ENCODE results near the gene PIK3C2B.
"Not testable (repeated sequence)": the region's sequence is repeated elsewhere in the genome, so short reads cannot be mapped to it uniquely, and the experiment has no call there.

PIK3C2B gene

GRCh38 chr1:204494281-204495077, at the start of gene PIK3C2B:
TSS of gene PIK3C2B (minus strand) at chr1:204494805. CDS start at chr1:204469802, 25,003 bp downstream.
- peak; percentile 85 to 91 for DNase-seq

GRCh38 chr1:204544321-204544720, 49.7 kb upstream of the PIK3C2B start:
- no peak for DNase-seq

- no peak for DNase-seq
These were observed 47.0 kb upstream of the PIK3C2B start for GRCh38 chr1:204541626-204542025.

- no peak for DNase-seq
These were observed 38.2 kb upstream of the PIK3C2B start for GRCh38 chr1:204532832-204533231.

GRCh38 chr1:204530932-204531331, 36.3 kb upstream of the PIK3C2B start:
- no peak for DNase-seq

- DNase-seq: no peak
These were observed 34.8 kb upstream of the PIK3C2B start for GRCh38 chr1:204529371-204529895.

GRCh38 chr1:204528677-204529076, 34.1 kb upstream of the PIK3C2B start:
- DNase-seq: no peak

GRCh38 chr1:204528241-204528640, 33.6 kb upstream of the PIK3C2B start:
- DNase-seq: no peak

GRCh38 chr1:204524986-204525385, 30.4 kb upstream of the PIK3C2B start:
- no peak for DNase-seq

GRCh38 chr1:204523605-204524215, 29.1 kb upstream of the PIK3C2B start:
- DNase-seq: no peak

GRCh38 chr1:204521941-204522521, 27.4 kb upstream of the PIK3C2B start:
- not testable (repeated sequence) for DNase-seq

GRCh38 chr1:204520834-204521709, 26.5 kb upstream of the PIK3C2B start:
- DNase-seq: no peak

GRCh38 chr1:204517382-204517781, 22.8 kb upstream of the PIK3C2B start:
- DNase-seq: not testable (repeated sequence)

- peak; percentile 89 to 93 for DNase-seq
These were observed 21.7 kb upstream of the PIK3C2B start, which contains the start of gene MDM4 for GRCh38 chr1:204516180-204516879. TSS of gene MDM4 (plus strand) at chr1:204516406. CDS start at chr1:204525519, 9,113 bp downstream.

- no peak for DNase-seq
These were observed 20.2 kb upstream of the PIK3C2B start for GRCh38 chr1:204514828-204515227.

GRCh38 chr1:204513117-204513716, 18.6 kb upstream of the PIK3C2B start:
- no peak for DNase-seq

- no peak for DNase-seq
These were observed 16.8 kb upstream of the PIK3C2B start for GRCh38 chr1:204511366-204511765.

- no peak for DNase-seq
These were observed 14.6 kb upstream of the PIK3C2B start for GRCh38 chr1:204509186-204509635.

- DNase-seq: peak; percentile 17 to 77
These were observed 12.9 kb upstream of the PIK3C2B start for GRCh38 chr1:204507317-204508105.

- DNase-seq: peak; percentile 81 to 85
These were observed 12.3 kb upstream of the PIK3C2B start for GRCh38 chr1:204506969-204507316.
